Stimulated activated CD4-positive, alpha-beta T cell treated with anti-CD3 and anti-CD28 coated beads, Interleukin-15, amount 100 ng/mL, for 1 hour (primary cell): ENCODE results near the gene TMEM95.

Experiments
- DNase-seq, 2 donors: peaks; one replicate each; pipeline ENCODE4 v3.0.0-alpha.2; 2020; ENCODE audit warnings: low read depth in 1 of 2, low spot score in 1 of 2

Gene TMEM95

DNA sequence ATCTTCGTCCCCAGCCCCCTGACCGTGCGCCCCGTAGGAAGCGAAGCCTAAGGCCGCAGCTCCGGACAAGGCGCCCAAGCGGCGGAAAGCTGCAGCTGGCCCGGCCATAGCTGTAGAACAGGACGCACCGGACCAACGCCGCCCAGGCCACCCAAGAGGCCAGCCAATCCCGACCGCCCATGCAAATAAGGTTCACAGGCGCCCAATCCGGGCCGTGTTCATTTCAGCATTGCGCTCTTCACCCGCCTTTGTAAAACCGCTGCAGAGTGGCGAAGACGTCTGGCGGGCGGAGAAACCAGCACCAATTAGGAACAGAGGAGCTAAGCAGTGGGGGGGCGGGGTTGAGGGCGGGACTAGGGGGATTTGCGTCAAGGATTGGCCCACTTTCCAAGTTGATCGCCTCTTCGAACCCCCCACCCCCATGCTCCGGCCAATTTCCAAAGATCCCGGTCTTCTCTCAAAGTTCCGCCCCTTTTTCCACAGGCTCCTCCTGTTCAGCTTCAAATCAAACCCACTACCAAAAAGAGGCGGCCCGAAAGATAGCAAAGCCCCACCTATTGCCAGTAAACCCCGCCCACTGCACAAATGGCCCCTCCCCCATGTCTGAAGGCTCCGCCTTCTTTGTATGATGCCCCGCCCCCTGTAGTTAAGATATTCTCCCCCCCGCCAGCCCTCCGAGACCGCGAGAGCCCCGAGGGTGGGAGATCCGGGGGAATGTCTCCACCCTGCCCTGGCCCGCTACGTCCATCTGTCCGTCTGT, 49.2 kb downstream of the TMEM95 start, which contains the start of gene TMEM256:
Gene TMEM256, minus strand, starts transcription at position 121 of the 760 bp plus-strand sequence. Its CDS starts 13 bp downstream, at position 108.
- DNase-seq: peak; percentile 86 to 88

- peak in 1 of 2 donors; percentile 59 for DNase-seq
Measured at GRCh38 chr17:7404737-7405349, 49.9 kb downstream of the TMEM95 start.

DNA sequence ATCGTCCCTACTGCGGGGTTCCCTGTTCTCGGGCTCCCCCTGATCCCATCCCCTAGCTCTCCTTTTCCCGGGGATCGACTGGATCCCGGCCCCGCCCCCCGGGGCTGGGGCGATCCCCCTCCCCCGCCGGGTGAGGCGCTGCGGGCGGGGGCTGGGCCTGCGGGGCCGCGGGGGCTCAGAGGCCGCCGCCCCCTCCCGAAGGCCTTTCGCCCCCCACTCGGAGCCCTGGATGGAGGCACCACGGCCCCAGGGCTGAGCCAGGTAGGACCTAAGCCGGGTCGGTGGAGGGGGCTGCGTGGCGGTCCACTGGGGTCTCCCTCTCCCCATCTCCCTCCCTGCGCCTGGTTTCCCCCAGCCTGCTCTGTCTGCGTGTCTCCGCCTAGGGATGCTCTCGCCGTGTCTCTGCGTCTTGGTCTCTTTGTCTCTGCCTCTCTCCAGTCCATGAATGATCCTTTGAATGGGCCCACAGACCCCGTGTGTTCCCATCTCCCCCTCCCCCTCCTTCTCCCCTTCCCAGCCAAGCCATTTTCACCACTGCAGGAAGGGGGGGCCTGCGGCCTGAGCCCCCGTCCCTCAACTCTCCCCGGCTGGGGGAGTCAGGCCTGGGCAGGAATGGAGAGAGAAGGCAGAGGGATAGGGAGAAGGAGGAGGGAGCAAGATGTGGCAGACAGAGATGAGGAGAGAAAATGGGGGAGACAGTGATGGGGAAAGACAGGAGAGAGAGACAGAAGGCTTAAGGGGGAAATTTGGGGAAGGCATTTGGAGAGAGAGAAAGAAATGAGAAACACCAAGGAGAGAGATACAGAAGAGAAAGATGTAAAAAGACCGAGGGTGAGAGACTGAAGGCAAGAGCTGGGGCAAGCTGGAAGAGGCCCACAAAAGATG, 50.6 kb downstream of the TMEM95 start:
- no peak for DNase-seq

DNA sequence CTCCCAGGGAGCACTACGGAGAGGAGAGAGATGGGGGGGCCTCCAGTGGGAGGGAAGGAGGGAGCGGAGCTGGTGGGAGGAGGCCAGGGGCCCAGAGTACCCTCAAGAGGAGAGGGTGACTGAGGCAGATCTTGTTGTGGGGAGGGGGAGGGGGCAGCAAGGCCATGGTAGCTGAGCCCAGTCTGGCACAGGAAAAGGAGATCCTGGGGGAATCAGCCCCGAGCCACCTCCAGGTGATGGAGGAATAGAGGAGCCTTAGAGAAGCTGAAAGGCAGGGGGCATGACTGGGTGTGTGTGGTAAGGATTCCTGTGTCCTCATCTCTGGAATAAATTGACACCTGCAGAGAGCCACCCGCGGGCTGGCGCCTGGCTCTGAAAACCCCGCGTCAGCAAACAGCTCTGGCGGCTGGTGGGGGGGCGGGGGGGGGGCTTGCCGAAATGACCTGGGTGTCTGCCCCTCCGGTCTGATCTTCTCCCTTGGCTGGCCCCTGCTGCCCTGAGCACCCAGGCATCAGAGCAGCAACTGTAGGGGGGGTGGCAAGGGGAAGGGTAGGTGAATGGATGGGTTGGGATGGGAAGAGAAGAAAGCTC, 51.4 kb downstream of the TMEM95 start:
- no peak for DNase-seq
